Measurements from ENCODE around the gene S100A7A. TPM values are rescaled to one million over a fixed set of nuclear protein-coding genes. Genes with fewer than 3 reads are reported as not detected.
"Not testable (repeated sequence)": the region's sequence is repeated elsewhere in the genome, so short reads cannot be mapped to it uniquely, and the experiment has no call there.

The S100A7A gene
- total RNA-seq, 1 donor from 2014 or later = 0.30 TPM

- DNase-seq = not testable (repeated sequence)
These were observed 46.4 kb downstream of the S100A7A start for GRCh38 chr1:153462741-153463140.

GRCh38 chr1:153465811-153466636, 49.7 kb downstream of the S100A7A start:
- DNase-seq = no peak

GRCh38 chr1:153466908-153467307, 50.6 kb downstream of the S100A7A start:
- DNase-seq = no peak

- DNase-seq = no peak
These were observed 54.4 kb downstream of the S100A7A start for GRCh38 chr1:153470707-153471106.

Small RNA genes within 50 kb of the gene (small RNA-seq; reads per million reads assigned to genes)
- not detected for gene S100A15A (ENCODE audit: low replicate concordance)

Other genes starting within 250 kb of the S100A7A start
- not detected for gene LELP1, start 213.1 kb upstream of the S100A7A start, total RNA-seq
- gene PRR9, start 198.9 kb upstream of the S100A7A start, total RNA-seq = 187 TPM
- gene LORICRIN, start 156.8 kb upstream of the S100A7A start, total RNA-seq = 39.6 TPM
- 4.4 TPM for gene PGLYRP3, start 103.6 kb upstream of the S100A7A start, total RNA-seq
- gene PGLYRP4, start 67.7 kb upstream of the S100A7A start, total RNA-seq = 4.3 TPM
- 1,024 TPM for gene S100A9, start 58.7 kb upstream of the S100A7A start, total RNA-seq
- 63.8 TPM for gene S100A12, start 40.9 kb upstream of the S100A7A start, total RNA-seq
- 337 TPM for gene S100A8, start 25.4 kb upstream of the S100A7A start, total RNA-seq
- gene S100A7, start 44.1 kb downstream of the S100A7A start, total RNA-seq = 130 TPM
- 161 TPM for gene S100A6, start 119.5 kb downstream of the S100A7A start, total RNA-seq
- gene S100A5, start 124.4 kb downstream of the S100A7A start, total RNA-seq = not detected
- gene S100A4, start 129.3 kb downstream of the S100A7A start, total RNA-seq = 102 TPM
- gene S100A3, start 132.7 kb downstream of the S100A7A start, total RNA-seq = 36.0 TPM
- 71.6 TPM for gene S100A2, start 149.3 kb downstream of the S100A7A start, total RNA-seq
- gene S100A16, start 196.6 kb downstream of the S100A7A start, total RNA-seq = 103 TPM
- 141 TPM for gene S100A14, start 199.8 kb downstream of the S100A7A start, total RNA-seq
- gene S100A13, start 211.0 kb downstream of the S100A7A start, total RNA-seq = 17.8 TPM
- gene S100A1, start 211.9 kb downstream of the S100A7A start, total RNA-seq = 5.6 TPM
- gene CHTOP, start 217.5 kb downstream of the S100A7A start, total RNA-seq = 52.1 TPM
- 33.2 TPM for gene SNAPIN, start 242.2 kb downstream of the S100A7A start, total RNA-seq